SHP77 (cell line): ENCODE data around the gene LOXL4.
"Not testable (repeated sequence)": the region's sequence is repeated elsewhere in the genome, so short reads cannot be mapped to it uniquely, and the experiment has no call there.

ENCODE experiments used
- DNase-seq, 2 experiments: peaks; one replicate each; lab custom pipeline; 2025; lab: John Stamatoyannopoulos, UW

Gene LOXL4

DNA sequence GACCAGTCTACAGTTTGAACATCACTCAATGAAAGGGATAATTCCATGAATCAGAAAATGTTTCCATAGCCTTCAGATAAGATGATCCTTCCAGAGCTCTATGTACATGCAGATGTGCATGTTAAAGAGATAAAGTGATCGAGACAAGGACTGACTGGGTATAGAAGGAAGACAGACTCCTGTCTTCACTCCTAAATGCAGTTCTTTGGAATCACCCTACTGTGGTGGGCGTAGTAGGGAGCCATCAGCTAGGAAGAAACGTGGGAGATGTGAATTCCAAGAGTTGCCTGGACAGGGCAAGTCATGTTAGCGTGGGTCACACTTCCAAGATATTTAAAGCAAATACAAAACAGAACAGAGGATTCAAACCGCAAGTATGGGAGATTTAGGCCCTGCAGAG, 23.9 kb downstream of the LOXL4 start:
- DNase-seq: no peak

DNA sequence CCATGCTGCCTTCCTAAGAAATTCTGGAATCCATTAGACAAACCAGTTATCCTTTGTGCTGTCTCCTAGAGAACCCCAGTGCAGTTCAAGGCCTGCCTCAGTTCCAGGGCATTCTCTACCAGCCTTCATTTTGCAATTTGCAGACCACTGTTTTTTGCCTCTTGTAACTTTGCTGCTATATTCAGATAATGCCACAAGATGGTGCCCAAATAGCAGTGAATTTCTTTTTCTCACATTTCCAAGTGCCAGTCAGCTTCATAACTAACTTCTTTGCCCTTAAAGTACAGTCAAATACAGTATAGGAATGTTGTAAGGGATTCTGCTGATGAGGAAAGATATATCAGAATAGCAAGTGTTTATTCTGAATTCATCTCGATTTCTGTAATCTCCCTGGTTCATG, 25.2 kb downstream of the LOXL4 start:
- DNase-seq: peak in 1 of 2 experiments; percentile 3

DNA sequence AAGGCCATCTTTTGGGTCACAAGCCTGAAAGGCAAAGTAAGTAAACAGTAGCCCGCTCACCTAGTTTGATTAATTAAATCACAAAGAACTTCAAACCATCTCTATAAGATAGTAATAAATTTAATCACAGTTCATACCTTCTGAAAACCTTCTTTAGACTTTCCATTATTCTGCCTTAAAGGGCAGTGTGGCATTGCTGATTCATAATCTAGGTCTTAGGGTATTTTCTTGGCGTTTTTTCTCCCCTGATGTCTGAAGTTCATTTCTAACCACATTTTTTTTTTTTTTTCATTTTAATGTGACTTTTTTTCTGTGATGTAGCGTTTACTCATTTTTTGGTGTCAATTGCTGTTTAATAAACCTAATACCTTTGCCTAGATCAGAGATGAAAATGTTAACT, 27.5 kb downstream of the LOXL4 start:
- DNase-seq: no peak

DNA sequence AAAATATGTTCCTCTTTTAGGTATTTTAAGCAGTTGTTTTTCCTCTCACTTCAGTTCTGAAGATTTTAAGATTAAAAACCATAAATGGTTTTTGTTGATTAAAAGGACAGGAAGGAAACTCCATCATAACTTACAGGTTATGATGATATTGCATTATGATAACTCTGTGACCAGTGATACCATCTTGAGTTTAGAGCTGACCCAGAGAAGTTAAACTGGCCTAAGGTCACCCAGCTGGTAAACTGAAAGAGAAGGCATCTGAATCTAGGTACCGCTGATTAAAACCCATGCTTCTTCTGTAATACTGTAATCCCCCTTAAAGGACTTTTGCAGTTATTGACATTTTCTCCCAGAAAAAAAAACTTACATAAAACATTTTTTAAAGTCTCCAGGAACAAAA, 29.6 kb downstream of the LOXL4 start:
- DNase-seq: no peak

DNA sequence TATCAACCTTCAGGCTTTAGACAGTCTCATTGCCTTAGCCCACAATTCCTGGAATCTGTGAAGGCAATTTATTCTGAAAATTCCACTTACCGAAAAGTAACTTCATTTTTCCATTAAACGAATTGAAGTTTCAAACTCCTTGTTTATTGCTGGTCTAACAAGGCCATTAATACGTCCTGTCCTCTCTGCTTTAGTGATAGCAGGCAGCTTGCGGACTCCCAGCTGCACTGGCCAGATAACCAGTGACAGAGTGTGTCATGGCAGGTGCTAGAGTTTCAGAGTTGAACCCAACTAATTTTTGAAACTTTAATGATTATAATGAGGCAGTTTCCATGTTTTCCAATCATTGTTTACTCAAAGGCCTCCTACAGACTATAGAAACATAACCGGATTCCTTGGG, 31.1 kb downstream of the LOXL4 start:
- DNase-seq: no peak

DNA sequence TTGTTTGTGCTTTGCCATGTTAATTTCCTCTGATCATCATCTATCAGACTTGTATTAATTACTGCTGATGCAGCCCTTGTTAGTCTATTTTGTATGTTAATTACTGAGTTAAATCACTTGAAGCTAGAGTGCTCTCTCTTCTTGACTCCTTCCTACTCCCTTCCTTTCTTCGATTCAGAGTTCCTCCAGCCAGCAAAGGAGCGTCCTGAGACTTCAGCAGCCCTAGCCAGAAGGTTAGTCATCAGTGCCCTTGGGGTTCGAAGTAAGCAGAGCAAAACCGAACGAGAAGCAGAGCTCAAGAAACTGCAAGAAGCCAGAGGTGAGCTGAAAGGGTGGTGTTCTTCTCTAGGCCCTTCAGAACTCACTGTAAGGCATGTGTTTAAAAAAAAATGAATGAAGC, 32.1 kb downstream of the LOXL4 start:
- DNase-seq: no peak

DNA sequence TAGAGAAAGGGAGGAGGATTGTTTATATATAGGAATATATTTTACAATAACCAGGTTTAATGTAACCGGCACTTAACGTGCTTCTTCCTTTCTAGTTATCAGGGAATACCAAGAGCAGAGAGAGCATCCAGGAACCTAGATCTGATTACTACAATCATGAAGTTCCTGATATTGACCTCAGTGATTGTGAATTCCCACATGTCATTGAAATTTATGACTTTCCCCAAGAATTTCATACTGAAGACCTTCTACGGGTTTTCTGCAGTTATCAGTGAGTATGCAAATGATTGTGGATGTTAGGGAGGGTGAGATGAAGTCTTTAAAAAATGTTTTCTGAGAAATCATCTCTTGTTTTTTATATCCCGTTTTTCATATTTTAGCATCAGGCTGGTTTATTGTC, 36.6 kb downstream of the LOXL4 start:
- no peak for DNase-seq

DNA sequence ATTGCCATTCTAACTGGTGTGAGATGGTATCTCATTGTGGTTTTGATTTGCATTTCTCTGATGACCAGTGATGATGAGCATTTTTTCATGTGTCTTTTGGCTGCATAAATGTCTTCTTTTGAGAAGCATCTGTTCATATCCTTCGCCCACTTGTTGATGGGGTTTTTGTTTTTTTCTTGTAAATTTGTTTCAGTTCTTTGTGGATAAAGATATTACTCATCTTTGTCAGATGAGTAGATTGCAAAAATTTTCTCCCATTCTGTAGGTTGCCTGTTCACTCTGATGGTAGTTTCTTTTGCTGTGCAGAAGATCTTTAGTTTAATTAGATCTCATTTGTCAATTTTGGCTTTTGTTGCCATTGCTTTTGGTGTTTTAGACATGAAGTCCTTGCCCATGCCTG, 39.7 kb downstream of the LOXL4 start:
- DNase-seq: not testable (repeated sequence)

DNA sequence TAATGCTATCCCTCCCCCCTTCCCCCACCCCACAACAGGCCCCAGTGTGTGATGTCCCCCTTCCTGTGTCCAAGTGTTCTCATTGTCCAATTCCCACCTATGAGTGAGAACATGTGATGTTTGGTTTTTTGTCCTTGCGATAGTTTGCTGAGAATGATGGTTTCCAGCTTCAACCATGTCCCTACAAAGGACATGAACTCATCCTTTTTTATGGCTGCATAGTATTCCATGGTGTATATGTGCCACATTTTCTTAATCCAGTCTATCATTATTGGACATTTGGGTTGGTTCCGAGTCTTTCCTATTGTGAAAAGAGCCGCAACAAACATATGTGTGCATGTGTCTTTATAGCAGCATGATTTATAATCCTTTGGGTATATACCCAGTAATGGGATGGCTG, 40.3 kb downstream of the LOXL4 start:
- not testable (repeated sequence) for DNase-seq

DNA sequence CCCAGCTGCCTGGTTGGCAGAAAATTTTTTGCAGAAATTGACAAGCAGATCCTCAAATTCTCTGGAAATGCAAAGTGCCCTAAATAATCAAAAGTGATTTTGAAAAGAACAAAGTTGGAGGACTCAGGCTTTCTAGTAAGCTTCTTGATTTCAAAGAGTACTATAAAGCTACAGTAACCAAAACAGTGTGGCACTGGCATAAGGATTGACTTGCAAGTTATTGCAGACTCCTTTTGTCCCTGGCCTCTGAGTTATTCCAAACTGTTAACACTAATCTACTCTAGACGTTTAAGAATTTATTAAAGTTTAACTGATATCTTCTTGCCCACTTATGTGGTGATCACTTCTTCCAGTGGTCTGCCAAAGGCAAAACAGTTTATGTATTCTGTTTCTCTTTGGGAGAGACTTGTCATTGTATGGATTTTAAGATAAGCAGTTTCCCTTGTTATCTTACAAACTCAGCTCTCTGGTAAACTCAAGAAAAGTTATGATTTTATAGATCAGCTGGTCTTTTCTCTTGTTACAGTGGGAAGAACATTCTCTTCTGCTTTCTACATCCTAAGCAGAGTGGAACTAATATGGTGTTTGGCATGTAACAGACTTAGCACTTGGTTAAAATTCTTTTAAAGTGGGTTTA, 41.4 kb downstream of the LOXL4 start:
- DNase-seq: no peak

DNA sequence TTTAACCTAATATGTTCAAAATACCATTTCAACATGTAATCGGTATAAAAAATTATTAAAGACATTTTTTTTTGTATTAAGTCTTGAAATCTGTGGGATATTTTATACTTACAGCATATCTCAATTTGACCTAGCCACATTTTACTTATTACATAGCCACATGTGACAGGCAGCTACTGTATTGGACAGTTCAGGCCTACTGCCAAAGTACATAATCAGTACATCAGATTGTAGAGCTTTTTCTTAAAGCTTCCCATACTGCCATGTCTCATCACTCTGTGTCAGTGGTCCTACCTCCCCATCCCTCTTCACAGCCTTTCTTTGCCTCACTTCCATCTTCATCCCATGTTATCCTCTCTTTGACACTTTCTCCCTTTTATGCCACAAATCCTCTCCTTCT, 43.0 kb downstream of the LOXL4 start:
- no peak for DNase-seq

DNA sequence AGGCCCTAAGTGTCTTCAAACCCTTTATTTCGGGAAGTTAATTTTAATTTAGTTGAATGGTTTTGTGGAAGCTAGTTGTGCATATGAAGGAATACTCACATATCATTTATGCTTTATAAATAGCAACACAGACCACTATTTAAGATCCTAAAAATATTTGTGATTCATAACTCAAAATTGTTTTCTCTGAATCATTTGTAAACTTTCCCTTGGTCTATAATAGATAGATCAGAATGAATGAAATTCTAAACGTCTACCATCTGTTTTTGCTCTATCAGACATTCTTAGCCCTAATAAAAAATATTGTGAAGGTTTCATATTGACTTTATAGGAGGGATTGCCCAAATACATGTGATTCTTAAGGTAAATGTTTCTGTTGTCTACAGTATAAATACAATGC, 43.5 kb downstream of the LOXL4 start:
- DNase-seq: no peak

DNA sequence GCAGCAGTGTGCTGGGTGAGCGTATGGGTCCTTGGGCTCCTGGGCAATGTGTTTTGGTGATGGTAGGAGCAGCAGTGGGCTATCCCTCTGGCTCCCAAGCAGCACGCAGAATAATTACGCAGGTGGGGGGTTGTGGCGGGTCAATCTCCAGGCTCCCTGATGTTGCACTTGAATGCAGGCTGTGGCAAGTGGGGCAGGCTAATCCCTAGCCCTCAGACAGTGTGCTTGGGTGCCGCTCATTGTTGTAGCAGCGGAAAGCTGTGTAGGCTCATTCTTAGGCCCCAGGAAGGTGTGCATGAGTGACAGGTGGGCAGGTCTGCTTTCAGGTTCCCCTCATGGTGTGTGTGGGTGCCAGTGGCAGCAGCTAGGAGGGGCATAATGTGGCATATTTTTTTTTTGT, 44.1 kb downstream of the LOXL4 start:
- no peak for DNase-seq

DNA sequence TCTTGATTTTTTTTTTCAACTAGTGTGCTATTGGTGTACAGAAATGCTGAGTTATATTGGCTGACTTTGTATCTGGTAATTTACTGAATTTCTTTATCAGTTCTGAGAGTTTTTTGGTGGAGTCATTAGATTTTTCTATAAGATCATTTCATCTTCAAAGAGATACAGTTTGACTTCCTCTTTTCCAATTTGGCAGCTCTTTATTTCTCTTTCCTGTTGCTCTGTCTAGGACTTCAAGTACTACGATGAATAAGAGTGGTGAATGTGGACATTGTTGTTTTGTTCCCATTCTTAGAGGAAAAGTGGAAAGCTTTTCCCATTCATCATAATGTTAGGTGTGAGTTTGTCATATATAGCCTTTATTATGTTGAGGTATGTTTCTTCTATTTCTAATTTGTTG, 50.2 kb downstream of the LOXL4 start:
- DNase-seq: no peak

DNA sequence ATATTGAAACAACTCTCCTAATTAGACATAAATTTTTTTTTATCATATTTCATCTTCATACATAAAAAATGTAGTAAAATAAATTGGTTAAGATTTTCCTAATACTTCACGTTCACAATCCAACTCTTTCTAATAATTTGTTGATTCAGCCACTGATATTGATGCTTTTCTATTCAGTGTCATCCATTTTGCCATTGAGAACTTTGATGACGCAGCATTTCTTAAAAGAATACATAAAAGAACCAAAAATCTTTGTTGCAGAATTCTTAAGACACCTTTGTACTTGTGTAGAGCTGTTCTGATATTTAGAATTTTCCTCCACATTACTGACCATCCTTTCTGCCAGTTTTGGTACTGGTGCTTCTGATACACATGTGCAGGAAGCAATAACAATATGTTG, 52.6 kb downstream of the LOXL4 start:
- DNase-seq: no peak

DNA sequence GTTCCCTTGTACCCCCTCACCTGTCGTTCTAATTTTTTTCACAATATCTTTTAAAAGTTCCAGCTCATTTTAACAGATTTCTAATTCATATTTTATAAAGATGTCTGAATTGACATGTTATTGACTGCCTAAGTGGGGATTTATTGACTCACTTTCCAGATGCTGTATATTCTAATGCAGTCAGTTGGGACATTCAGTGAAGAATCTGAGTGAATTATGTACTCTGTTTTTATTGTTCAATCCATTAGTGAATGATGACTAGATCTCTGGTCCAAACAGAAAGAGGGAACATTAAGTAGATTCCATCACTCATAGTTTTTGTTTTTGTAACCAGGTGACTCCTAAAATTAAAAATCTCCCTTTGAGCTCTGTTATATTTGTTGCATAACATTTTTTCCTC, 54.3 kb downstream of the LOXL4 start:
- DNase-seq: no peak

DNA sequence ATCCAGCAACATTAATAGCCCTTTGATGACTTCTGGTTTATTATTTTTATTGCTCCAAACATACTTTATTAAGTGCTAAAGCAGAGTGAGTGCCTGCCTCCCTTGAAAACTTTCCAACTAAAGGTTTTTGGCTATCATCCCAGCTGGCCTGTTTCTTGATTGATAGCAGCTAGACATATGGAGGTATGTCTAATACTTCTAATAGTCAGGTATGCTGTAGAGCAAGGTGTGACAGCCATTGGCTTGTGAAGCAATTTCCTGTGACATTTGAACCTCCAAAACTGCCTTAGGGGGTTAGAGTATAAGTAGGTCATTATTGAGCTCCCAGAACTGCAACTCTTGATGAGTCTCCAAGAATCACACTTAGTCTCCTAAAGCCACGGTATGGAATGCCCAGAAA, 55.8 kb downstream of the LOXL4 start:
- DNase-seq: no peak

DNA sequence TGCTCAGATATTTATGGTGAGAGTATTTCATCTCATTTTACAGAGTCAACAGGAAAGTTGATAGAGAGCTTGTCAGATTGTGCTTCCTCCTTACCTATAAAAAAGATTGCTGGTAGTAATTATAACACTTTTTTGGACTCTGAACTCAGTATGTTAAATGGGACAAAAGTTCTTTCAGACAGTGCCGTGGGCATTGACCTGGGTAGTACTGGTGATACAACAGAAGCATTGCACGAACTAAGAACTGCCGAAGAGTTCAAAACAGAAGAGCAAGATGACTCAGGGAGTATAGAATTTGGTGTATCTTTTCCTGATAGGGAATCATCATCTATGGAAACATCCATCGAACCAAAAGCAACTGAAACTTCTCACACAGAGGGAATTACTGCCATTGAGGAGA, 58.6 kb downstream of the LOXL4 start:
- DNase-seq: no peak

DNA sequence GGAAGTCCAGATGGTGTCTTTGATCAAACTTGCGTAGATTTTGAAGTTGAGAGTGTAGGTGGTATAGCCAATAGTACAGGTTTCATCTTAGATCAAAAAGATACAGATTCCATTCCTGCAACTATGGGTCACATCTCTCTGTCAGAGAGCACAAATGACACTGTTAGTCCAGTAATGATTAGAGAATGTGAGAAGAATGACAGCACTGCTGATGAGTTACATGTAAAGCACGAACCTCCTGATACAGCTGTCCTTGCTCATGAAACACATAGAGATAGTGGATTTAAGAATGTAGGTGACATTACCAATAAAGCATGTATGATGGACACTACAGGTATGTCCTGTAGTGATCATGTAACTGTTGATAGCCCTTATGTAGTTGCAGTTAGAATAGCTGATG, 59.1 kb downstream of the LOXL4 start:
- DNase-seq: no peak

DNA sequence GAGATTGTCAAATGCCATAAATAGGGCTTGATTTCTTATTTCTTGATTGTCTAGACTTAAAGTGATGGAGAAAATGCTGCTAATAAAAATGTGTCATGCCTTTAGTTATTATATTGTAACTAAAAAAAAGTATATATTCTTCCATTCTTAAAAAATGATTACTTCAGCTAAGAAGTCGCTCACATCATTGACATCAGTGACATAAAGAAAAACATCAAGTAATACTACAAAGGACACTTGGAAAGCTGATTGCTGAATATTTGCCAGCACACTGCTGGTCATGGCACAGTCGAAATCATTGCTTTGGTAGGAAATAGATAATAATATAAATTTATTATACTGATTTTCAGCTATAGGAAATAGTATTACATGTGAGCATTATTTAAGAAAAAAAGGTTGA, 62.6 kb downstream of the LOXL4 start:
- no peak for DNase-seq

DNA sequence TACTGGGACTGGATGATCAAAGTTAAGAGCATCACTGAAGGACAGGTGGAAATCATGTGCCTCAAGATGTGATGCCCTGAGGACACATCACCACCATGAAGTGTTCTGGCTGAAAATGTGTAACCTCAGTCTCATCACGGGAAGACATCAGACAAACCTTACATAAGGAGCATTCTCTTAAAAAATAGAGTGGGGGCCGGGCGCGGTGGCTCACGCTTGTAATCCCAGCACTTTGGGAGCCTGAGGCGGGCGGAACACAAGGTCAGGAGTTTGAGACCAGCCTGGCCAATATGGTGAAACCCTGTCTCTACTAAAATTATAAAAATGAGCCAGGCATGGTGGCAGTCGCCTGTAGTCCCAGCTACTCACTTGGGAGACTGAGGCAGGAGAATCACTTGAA, 65.6 kb downstream of the LOXL4 start:
- DNase-seq: no peak

DNA sequence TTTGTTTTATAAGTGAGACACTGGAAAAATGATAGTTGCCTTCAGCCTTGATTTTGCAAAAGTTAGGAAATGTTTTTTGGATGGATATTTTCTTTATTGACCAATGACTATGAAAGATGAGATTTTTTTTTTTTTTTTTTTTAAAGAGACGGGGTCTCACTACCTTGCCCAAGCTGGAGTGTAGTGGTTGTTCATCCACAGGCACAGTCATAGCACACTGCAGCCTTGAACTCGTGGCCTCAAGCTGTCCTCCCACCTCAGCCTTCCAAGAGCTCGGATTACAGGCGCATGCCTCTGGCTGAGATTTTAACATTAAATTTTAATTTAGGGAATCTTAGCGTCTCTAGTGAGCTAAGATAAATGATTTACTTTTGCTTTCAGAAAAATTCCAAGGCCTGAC, 66.2 kb downstream of the LOXL4 start:
- no peak for DNase-seq
